ENCODE measurements around the gene CRACR2B.
A peak's percentile ranks its signal among the peaks of the same experiment; 100 is the strongest.

CRACR2B gene

DNA sequence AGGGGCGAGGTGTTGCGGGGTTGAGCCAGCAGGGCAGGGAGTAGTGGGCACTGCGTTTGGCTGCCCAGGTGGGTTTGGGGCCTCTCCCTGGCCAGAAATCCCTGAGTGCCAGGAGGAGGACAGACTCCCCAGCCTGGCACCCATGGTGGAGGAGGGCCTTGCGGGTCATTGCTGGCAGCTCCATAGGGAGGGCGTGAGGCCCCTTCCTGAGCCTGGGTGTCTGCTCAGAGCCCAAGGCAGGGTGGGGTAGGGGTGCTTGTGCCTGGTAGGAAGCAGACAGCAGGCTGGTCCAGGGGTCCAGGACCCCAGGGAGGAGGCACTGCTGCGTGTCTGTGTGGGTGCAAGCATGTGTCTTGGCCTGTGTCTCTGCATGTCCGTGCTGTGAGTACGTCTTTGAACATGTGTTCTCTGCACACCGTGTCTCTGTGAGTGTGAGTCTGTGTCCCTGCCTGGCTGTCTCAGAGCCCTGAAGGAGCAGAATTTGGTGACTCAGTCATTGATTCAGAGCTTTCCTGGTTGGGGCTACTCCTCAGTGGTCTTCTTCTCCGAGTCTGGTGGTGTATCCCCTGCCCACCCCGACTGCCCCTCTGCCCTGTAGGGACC lies 18.9 kb downstream of the CRACR2B start:
- TF ChIP-seq CTCF (IDR thresholded peaks at IDR 0.05; ENCODE audit: extremely low read depth, missing control alignments): no peak
- no peak for DNase-seq (ENCODE audit: low spot score)

DNA sequence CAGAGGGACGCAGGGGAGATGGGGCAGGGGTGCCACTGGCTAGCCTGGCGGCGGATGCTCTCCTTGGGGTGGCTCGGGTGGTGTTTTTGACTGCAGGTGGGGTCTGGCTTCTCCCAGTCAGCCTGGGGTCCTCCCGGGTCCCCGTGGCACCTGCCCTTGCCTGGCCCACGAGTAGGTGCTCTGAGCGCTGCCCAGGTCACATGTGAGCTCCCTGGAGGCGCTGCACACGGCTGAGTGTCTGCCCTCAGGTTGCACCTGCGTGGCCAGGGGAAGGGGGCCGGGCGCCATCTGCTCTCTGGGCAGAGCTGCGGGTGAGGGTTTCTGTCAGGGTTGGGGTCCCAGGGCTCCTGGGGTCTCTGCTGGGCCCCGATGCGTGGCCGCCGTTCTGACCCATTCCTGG lies 20.2 kb downstream of the CRACR2B start:
- no peak for TF ChIP-seq CTCF (IDR thresholded peaks at IDR 0.05; ENCODE audit: extremely low read depth, missing control alignments)
- no peak for DNase-seq (ENCODE audit: low spot score)

GRCh38 chr11:848380-848931 lies 20.7 kb downstream of the CRACR2B start:
- TF ChIP-seq CTCF (IDR thresholded peaks at IDR 0.05; ENCODE audit: extremely low read depth, missing control alignments): peak; percentile 84
- peak; percentile 92 for DNase-seq (ENCODE audit: low spot score)

DNA sequence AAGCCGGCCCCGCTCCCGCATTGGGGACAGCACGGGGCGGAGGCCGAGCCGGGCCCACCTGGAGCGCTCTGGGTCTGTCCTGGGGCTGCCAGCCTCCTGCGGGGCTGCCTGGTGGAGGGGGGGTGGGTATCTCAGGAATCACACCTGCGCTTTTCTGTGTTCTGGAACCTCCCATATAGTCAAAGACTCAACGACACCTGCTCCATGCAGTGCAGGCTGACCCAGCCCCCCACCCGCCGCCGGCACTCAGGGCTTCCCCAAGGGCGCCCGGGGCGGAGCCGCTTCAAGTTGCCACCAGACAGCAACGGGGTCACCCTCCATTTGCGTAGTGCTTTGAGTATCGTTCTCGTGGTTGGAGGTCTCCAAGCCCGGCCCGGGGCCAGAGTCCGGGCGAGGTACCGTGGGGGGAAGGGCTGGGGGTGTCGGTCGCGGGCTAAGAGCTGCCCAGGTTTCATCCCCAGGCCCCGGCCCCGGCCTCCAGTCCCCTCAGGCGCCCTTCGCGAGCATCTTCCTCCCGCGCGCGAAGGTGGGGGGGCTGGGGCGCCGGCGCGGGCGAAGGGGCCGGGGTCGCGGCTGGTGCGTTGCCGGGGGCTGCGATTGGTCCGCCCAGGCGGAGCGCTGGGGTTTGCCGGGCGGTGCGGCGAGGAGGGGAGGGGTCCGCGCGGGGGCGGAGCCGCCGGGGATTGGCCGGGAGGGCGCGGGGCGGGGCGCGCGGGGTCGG lies 21.5 kb downstream of the CRACR2B start:
- peak; percentile 77 for DNase-seq (ENCODE audit: low spot score)
- TF ChIP-seq CTCF (IDR thresholded peaks at IDR 0.05; ENCODE audit: extremely low read depth, missing control alignments): no peak

- no peak for TF ChIP-seq CTCF (IDR thresholded peaks at IDR 0.05; ENCODE audit: extremely low read depth, missing control alignments)
- DNase-seq (ENCODE audit: low spot score): no peak
These were observed 22.4 kb downstream of the CRACR2B start for GRCh38 chr11:849951-850774.

DNA sequence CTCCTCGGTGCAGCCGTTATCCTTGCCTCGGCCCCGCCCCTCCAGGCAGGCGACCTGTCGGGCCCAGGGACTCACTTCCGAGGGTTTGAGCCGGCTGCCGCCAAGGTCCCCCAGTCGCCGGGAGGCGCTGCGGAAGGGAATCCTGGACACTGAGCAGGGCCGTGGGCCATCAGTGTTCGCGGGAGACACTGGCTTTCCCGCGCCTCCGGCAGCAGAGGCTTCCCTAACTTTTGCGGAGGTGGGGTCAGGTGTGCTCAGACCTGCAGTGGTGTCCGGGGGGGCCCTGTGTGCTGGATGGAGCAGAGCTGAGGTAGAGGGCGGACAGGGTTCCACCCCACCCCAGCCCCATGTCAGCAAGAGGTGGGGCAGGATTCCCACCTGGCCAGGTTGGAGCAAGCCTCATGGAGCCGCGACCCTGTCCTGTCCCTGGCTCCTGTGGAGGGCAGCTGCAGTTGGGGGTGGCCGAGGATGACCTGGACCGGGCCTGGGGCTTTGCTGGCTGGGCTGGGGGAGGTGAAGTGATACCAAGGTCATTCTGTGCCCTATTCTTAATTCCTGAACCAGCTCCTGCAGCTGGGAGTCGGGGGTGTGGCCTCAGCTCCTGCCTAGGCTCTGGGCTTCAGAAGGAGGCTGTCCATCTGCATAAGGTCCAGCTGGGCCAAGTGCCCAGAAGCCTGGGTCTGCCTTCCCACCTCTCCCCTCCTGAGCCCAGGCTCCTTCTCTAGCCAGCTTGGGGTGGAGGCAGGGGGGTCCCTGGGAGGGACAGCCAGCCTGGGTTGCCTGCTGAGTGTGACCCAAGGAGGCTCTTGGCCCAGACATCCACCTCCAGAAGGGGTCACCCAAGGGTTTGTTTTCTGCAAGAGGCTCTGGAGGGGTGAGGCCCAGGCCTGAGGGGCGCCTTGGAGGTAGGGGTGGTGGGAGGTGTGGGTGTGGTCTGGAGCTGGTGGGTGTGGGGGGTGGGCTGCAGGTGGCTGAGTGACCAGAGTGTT lies 23.4 kb downstream of the CRACR2B start:
- TF ChIP-seq CTCF (IDR thresholded peaks at IDR 0.05; ENCODE audit: extremely low read depth, missing control alignments): peak; percentile 12
- DNase-seq (ENCODE audit: low spot score): peak; percentile 73

Data from GM20000 (cell line).